T1000 (cell line): ENCODE measurements around the gene CYTH4.

Experiments
- DNase-seq: peaks from one replicate; lab custom pipeline; 2025; ENCODE audit warnings: mixed read lengths; lab: John Stamatoyannopoulos, UW

Gene CYTH4

DNA sequence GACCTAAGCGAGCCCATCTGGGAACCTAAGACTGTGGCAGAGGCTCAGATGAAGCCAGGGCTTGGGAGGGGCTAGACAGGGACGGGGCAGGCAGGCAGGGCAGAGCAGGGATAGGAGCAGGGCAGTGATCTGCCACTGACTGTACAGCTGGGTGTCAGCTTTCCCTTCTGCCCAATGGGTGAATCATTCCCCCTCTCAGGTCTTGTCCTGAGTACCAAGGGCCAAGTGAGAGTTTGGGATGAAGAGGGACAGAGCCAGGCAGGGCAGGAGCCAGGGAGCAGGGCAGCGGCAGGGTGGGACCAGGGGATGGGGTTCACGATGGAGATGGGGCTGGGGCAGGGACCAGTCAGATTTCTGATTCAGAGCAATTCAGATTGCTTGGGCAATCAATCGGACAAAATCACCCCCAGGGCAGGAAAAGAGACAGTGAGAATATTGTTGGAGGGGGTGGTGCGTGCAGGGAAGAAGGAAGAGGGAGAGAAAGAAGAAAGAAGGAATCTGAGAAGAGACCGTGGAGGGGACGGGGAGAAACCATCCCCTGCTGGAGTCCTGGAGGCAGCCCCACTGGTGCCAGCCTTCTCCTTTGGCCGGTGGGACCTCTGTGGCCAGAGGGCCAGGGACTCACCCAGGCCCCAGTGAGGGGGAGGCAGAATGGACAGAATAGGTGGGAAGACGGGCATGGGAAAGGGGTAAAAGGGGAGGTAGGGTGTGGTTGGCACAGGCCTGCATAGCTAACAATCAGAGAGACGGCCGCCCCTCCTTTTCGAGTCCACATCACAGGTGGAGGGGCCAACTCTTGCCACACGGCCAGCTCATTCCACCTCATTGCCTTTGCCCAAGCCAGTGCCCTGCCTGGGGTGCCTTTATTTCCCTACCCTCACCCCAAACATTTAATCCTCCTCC, 47.2 kb downstream of the CYTH4 start:
- DNase-seq, result peak; percentile 69

DNA sequence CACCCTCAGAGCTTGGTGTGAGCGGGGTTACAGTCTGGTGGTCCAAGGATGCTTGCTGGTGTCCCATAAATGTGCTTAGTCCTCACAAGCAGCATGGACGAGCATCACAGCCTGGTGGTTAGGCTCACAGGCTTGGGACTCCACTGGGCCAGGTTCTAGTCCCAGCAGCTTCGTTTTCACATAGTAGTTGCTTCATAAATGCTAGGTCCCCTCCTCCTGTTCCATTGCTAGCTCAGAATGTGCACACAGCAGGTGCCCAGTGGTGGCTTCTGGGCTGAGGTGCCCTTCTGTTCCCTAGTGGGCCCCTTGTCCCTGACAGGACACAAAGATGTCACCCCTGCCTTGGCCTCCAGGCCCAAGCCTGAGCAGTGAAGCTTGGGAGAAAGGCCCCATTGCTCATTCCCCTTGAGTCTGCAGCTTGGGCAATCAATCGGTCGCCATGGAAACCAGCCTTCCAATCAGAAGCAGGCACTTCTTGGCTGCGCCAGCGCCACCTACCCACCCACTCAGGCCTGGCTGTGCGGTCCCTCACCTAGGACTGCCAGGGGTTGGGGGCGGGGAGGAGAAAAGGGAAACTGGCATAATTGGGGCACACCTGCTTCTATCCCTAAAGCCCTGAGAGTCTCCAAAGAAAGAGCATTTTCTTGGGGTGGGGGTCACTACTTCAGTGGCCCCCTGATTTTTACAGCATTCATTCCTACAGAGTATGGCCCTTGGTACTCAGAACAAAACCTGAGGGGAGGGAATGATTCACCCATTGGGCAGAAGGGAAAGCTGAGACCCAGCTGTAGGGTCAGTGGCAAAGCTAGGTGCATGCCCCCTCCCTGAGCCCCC, 48.1 kb downstream of the CYTH4 start:
- DNase-seq, result peak; percentile 54

DNA sequence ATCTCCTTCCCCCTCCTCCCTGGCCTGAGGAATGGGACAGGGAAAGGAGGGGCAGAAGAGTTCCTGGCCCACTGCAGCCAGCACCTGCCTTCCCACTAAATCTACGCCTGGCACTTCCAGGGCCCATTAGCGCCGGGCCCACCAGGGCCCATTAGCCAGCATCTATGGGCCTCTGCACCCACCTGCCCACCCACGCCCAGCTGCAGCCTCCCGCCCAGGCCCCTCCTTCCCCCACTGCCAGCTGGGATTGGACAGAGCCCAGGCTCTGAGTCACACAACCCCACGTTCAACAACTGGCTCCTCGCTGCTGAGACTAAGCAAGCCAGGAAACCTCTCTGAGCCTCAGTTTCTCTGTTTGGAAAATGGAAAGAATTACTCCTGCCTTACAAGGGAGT, 48.7 kb downstream of the CYTH4 start:
- no peak for DNase-seq

DNA sequence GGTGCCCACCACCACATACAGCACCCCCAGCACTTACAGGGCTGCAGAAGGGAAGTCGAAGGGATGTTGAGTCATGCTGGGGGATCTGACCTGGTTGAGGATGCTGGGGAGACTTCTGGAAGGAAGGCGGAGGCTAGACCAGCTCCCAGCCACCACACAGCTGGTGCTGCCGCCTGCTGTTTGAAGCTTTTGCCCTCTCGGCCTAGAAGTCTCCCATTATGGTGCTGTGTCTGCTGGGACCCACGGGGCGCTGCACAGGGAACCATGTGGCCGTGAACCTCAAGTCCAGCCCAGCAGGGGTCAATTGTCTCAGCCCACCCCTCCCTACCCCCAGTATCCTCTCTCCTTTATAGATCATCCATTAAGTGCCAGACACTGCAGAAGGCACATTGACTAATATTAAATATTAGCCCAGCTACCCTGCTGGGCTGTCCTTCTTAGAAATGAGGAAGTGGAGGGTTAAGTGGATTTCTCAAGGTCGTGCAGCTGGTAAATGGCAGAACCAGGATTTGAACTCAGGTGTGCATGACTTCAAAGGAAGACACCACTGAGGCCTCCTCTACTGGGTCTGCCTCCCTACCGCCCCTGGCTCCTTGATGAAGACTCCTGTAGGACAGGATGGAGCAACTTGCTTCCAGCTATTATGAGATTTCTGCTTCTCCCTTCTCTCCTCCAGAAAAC, 49.7 kb downstream of the CYTH4 start:
- DNase-seq, result no peak

DNA sequence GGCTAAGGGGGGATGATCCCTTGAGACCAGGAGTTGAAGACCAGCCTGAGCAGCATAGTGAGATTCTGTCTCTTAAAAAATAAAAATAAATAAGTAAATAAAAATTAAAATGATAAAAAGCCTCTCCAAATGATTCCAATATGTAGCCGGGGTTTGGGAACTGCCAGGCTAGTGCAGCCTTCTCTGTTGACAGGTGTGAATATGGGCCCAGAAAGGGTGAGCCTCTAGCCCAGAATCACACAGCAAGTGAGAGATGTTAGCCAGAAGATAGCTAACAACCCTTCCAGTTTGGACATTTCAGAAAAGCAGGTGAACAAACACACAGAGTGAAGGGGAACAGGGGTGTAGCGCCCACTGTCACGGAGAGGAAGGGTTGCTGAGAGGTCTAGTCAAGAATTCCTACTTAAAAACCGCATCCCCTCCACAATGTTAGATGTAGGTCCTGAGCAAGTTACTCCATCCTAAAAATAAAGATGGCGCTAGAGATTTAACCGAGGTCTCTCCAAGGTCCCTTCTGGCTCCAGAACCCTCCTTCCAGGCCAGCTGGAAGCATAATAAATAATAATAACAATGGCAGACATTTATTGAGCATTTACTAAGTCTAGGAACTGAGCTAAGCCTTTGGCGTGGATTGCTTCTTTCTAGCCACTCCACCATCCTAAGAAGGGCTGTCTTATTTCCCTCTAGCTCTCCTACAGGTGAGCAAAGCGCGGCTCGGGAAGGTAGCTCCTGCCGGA, 51.6 kb downstream of the CYTH4 start:
- DNase-seq, result no peak

DNA sequence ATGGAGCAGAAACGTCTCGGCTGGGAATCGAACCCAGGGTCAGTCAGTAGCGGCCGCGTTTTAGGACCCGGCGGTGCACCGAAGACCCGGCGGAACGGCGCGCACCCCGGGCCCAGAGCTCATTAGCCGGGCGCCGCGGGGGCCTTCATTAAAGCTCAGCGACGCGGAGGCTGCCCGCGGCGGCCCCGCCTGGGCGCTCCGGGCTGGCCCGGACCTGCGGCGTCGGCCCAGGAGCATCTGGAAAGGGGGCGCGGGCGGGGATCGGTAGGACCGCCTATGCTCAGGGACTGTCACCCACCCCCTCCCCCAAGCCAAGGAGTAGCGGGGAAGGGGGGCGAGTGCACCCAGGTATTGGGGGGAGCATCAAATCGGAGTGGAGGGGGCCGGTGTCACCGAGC, 52.2 kb downstream of the CYTH4 start:
- no peak for DNase-seq

DNA sequence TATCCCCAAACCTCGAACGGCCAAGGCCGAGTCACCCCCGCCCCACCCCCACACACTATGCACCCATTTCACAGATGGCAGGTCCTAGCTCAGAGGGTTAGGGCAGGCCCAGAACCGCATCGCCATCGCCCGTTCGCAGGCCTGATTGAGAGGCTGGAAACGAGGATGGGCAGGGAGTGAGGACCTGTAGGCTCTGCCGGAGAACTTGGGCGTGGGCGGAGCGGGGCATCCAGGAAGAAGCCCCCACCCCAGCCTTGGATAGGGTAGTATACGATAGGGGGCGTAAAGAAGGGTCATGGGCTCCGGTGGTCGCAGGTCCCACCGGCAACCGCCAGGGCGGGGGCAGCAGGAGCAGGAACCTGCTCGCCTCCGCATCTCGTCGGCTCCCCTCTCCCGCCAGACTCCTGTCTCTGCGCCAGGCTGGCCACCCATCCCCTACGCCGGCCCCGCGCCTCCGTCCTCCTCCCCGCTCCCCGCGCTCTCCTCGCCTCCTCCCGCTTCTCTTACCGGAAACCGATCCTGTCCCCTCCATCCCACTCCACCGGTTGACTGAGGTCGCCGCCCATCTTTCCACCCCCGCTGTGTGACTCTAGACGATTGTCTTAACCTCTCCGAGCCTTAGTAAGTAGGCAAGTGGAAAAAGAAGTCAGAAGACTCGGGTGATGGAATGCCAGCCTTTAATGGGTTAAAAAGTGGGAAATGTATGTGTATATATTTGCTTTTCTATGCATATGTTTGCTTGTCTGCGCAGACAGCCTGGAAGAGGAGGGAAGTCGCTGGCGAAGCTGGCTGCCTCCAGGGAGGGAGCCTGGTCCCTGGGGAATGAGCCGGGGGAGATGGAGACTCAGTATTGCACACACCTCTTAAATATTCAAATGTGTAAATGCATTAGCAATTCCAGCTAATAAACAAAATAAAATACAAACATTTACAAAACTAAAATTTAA, 52.8 kb downstream of the CYTH4 start:
- no peak for DNase-seq

DNA sequence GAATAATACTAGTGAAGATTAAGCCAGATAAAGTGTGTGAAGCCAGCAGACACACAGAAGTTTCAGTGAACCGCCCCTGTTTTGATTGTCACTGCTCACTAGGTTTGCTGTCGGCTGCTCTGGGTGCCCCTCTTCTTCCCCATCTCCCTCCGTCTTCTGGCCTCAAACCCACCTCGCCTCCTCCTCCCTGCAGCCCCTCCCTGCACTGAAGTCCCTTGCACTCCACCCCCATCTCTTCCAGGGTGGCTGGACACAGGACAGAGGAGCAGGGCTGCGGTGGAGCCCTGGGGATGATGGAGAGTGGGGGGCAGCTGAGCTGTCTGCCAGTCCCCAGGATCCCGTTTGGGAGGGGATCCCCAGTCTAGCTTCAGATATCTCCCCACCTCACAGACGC, 53.5 kb downstream of the CYTH4 start:
- DNase-seq, result no peak

DNA sequence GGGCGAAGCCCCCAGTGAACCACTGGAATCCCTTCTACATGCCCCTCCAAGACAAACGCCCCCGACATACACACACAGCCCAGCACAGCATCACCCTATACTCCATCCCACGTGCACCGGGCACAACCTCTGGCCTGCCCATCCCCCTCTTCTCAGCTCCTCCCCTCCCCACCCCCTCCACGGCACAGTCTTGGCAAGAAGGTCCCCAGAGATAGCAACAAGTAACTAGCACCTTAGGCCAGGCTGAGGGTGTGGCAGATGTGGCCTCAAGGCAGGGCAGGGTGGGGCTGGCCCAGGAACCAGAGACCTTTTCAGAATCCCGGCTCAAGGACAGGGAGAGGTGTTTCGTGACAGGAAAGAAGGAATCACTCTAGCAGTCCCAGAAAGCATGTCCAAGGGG, 54.3 kb downstream of the CYTH4 start:
- no peak for DNase-seq

DNA sequence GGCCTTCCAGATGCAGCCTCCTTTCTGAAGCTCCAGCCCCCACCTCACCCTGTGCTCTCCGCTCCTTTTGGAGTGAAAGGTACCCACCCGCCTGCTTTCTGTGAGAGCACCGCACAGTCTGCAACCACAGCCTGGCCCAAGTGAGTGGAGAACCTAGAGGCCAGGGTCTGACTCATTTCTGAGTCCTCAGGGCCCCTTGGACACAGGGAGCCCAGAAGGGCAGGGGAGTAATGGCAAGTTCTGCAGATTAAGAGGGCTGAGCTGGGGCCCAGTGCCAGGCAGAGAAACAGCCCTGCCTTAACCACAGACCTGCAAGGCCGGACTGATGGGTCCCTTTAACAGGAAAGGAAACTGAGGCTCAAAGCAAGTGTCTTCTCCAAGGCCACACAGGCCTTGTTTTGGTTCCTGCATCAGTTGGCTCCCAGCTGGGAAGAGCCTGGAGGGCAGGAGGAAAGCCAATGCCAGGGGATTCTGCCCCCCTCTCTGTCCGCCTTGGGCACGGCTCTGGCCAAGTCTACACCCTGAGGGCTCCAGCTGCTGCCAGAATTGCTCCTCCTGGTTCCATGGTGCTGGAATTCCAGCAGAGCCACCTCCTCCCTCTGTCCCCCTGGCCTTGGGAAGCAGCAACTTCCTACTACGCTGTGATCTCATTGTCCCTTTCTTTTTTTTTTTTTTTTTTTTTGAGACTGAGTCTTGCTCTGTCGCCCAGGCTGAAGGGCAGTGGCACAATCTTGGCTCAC, 55.1 kb downstream of the CYTH4 start:
- peak; percentile 24 for DNase-seq

DNA sequence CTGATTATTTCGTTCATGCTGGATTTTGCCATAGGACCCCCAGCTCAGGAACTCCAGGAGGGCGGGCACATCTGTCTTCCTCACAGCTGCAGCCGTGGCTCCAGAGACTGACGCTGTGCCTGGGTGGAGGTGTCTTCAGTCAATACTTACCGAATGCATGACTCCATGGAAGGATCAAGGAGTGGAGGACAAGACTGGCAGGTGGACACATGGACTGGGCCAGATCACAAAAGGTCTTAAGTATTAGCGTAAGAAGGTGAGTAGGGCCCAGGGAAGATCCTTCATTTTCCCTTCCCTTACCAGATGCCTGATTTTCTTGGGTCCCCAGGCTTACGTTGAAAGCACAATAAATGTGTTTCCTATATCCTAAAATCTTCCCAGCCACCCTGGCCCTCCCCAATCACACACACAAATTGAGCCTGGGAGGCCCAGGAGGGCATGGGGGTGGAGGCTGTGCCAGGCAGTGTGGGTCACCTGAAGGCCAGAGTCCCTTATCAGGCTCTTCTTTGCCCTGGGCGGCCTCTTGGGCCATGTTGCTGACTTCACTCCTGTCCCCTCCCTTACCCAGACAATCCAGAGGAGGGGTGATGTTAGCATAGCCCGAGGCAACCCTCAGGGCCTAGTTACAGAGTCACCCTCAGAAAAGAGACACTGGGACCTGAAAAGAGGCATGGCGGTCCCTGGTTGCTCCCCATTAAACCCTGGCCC, 56.4 kb downstream of the CYTH4 start:
- no peak for DNase-seq

DNA sequence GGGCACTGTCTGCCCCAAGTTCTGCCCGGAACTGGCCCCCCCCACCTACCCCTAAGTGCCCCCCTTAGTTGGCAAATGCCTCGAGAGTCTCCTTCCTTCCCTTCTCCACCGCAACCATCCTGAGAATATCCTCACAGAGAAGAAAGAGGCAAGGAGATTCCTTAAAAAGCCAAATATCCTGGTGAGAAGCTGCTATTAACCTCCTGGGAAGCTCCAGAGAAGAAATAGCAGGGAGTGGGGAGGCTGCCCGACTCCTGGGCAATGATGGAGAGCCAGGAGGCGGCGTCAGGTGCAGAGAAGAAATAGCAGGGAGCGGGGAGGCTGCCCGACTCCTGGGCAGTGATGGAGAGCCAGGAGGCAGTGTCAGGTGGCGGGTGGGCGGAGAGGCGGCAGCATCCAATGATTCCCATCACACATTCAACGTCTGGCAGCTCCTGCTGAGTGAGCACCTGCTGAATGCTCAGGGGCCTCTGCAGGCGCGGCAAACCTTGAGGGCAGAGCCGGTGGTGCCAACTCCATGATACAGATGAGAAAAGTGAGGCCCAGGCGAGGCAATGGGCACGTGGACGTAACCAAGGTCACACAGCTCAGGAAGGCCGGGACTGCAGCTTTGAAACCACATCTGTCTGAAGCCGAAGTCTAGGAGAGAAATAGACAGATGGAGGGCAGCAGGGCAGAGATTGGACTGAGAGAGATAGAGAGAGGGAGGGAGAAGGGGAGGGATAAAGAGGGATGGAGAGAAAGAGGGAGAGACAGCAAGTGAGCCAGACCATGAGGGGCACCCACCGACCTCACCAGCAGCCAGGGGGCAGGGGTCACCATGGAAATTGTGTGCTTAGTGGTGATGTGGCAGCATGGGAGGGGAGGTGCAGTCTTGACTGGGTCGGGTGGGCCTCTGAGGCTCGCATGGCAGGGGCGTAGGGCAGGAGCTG, 58.3 kb downstream of the CYTH4 start:
- DNase-seq, result no peak

DNA sequence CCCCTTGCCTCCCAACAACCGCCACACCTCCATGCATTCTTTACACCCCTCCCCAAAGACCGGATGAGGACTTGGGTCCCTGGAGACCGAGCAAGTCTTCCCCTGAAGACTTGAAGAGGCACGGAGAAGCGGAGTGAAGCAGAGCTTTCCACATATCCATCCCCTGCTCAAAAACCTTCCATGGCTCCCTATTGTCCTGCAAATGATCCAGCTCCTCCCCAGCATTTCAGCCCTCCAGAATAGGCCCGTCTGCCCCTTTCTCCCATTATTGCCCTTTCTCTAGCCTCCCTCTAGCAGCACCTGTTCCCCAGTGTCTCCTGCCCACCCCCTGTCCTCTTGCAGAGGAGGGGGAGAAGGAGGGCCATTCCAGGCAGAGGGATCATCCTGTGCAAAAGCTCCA, 59.8 kb downstream of the CYTH4 start:
- no peak for DNase-seq

DNA sequence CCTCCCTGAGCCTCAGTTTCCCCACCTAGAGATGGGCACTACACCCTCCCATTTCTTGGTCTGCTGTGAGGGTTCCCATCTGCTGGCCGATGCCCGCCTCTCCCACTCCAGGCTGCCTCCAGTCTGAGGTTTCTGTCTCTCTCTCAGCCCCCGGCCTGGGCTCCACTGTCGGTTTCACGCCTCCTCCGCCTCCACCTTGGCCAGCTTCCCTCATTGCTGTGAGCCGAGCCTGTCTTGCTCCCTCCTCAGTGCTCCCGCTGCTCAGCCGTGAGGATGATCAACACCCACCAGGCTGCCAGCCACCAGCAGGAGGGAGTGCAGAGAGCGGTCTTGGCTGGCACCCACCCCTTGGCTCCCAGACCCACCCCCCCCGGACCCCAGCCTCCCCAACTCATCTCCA, 61.0 kb downstream of the CYTH4 start:
- DNase-seq, result no peak

DNA sequence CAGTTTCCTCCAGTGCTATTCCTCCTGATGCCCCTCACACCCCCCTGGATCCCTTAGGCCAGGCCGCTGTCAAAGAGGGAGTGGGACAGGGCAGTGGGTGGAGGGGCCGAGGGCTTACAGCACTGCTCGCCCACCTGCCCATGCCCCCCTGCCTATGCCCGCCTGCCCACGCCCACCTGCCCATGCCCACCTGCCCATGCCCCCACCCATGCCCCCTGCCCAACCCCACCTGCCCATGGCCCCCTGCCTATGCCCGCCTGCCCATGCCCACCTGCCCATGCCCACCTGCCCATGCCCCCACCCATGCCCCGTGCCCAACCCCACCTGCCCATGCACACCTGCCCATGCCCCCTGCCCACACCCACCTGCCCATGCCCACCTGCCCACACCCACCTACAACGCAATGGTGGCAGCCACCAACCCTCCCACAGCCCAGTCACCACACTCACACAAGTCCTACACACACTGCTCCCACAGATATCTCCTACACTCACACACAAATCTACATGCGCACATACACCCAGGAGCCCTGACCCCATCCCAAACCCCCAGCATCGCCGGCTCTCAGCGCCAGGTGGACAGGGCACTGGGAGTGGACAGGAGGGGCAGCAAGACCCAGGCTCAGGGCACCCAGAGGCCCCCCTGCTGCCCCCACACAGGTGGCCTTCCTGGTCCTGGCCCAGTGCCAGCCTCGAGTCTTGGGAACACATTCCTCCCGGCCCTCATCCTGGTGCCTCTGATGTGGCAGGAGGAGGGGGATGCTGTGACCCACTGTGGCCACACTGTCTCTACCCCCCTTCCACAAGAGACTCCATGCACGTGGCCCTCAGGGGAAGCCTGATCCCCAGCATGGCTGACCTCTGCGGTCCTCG, 61.8 kb downstream of the CYTH4 start:
- DNase-seq, result no peak

DNA sequence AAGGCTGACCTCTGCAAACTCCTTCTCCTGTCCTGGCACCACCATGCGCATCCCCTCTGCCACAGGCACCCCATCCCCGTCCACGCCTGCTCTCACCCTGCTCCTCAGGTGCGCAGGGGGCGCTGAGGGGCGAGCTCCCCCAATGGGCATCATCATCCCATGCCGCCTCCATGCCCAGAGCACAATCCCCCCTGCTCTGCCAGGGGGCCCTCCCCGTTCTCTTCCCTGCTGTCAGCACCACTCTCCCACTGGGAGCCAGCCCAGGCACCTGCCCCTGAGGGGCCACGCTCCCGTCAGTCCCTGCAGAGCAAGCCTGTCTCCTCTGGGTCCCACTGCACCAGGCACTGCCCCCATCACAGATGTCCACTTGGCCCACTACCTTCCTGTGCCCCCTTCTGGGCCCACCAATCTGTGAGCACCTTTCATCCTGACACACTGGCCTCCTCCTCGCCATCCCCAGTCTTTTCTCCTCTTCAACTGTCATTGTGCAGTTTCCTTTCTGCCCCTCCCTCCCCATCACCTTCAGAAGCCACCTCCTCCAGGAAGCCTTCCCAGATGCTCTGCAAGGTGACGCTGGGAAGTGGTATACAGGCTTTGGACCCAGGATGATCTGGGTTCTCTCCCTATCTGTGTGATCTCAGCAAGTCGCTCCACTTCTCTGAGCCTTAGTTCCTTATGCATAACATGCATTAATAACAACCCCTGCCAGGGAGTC, 62.6 kb downstream of the CYTH4 start:
- no peak for DNase-seq
